H1 (cell line): Measurements from ENCODE around the gene CEBPG. TPM values are rescaled to one million over a fixed set of nuclear protein-coding genes. Genes with fewer than 3 reads are reported as not detected.

Experiments
- ASH2L ChIP-seq: fragments of 200-600, 300-600 bp; sonication (generic); IDR thresholded peaks from one replicate; pipeline ENCODE4 v1.7.1; 2017; ENCODE audit warnings: low read length
- EP300 ChIP-seq, 2 experiments: IDR thresholded peaks; 1 replicate in 1 of 2; 2 replicates in 1 of 2; pipeline ENCODE4 v1.6.1; 2011 to 2012; ENCODE audit warnings: low read depth in 2 of 2, low read length in 2 of 2, mild to moderate bottlenecking in 2 of 2, borderline replicate concordance in 1 of 2, inconsistent platforms in 1 of 2, moderate library complexity in 1 of 2
- EZH2 ChIP-seq: fragments of 200-600 bp; sonication (generic); IDR thresholded peaks from 2 replicates; pipeline ENCODE4 v1.7.1; 2012; ENCODE audit warnings: low read depth, mild to moderate bottlenecking, moderate library complexity, low read length, inconsistent platforms; ENCODE audit not compliant: severe bottlenecking
- SAP30 ChIP-seq: fragments of 300-600 bp; sonication (generic); IDR thresholded peaks from 2 replicates; pipeline ENCODE4 v1.7.1; 2012; ENCODE audit warnings: low read length, moderate library complexity, mild to moderate bottlenecking, inconsistent platforms; ENCODE audit not compliant: insufficient read depth, insufficient replicate concordance
- polyA plus RNA-seq, 7 experiments: library from polyadenylated mRNA; depleted of rRNA in 3 of 7; stranded (reverse) in 5 of 7; unstranded in 2 of 7; fragments of >200 nt in 5 of 7; fragments of 200-250 nt in 2 of 7; gene quantifications; 1 replicate in 5 of 7; 2 replicates in 1 of 7; 4 replicates in 1 of 7; pipeline versions ENCODE4 v1.2.1 to v1.2.3, GENCODE V29; 2011 to 2013; ENCODE audit warnings: missing spikeins in 2 of 7, mixed read lengths in 2 of 7
- total RNA-seq: library from RNA; stranded (reverse); fragmentation: NEBNext Ultra II Directional; extraction: Animal tissue kit (Norgen Biotek cat#: 25700); gene quantifications from 2 replicates; pipeline ENCODE4 v1.2.1, GENCODE V29; 2021

CEBPG gene
- total and polyA plus RNA-seq, 2 of the 8 experiments (the other 6 are each of a cell fraction or from before 2014, with no cell fraction given): 12.3 to 35.4 TPM

DNA sequence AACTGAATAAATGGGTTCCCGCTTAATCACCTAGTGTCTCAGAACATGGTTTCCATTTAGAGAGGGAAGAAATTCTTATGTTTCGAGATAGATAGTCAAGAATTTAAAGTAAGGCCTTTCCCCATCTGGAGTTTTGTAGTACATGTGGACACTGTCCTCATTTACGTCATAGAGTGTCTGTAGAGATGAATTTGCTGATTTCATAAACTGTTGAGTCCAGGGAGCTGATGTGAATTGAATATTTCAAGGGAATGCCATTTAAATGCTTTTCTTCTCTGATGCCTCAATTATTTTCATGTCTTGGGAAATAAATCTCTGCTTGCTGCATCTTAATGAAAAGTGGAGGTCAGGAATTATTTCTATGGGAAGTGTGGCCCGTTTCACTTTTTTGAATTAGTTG, 9.5 kb downstream of the CEBPG start (continued):
- TF ChIP-seq EZH2 (no peak), SAP30 (no peak), EP300 (IDR thresholded peaks at IDR 0.05; ENCODE audit: borderline replicate concordance in 1 of 2, low read depth in 2 of 2, low read length in 2 of 2) (no peak), ASH2L (no peak)
